ENCODE data around the gene GPR158.

- TF ChIP-seq CTCF (conservative IDR thresholded peaks at IDR 0.05 in 1 of 2, IDR thresholded peaks at IDR 0.05 in 1 of 2; ENCODE audit: low read depth in 1 of 2, low read length in 2 of 2): no peak
- TF ChIP-seq EZH2 (IDR thresholded peaks at IDR 0.05; ENCODE audit: low read length, missing control alignments): no peak
Measured at GRCh38 chr10:25505466-25505865, 330.7 kb downstream of the GPR158 start.

All from fibroblast of lung (primary cell).